GM12875 (cell line): ENCODE data around the gene COIL.

Experiments used
- H3K4me3 ChIP-seq: one replicate; pipeline ENCODE4 v1.5.1; 2011; ENCODE audit warnings: low read depth, low read length, control low read depth
- CTCF ChIP-seq: IDR thresholded peaks from 2 replicates; pipeline ENCODE4 v1.5.1; 2011; ENCODE audit warnings: low read depth, mild to moderate bottlenecking, control low read depth, inconsistent platforms, low read length, moderate library complexity, borderline replicate concordance; ENCODE audit not compliant: insufficient read depth

Gene COIL

DNA sequence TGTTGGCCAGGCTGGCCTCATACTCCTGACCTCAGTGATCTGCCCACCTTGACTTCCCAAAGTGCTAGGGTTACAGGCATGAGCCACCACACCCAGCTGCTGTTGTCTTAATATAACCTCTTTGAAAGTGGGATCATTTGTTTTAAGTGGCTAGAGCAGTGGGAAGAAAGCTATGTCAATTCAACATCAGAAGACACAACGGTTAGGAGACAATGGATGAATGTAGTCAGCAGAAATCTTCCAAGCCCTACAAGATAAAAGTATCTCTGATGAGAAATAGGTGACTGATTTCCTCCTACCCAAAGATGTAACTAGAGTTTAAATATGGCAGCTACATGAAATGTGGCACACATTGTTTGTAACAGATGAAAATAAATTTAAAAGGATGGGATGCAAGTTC lies 27.0 kb downstream of the COIL start:
- no peak for TF ChIP-seq CTCF
- no peak overlapping the region for H3K4me3 ChIP-seq

- no peak overlapping the region for H3K4me3 ChIP-seq
- TF ChIP-seq CTCF = no peak
Observed at GRCh38 chr17:56933151-56933745, 27.6 kb downstream of the COIL start.

DNA sequence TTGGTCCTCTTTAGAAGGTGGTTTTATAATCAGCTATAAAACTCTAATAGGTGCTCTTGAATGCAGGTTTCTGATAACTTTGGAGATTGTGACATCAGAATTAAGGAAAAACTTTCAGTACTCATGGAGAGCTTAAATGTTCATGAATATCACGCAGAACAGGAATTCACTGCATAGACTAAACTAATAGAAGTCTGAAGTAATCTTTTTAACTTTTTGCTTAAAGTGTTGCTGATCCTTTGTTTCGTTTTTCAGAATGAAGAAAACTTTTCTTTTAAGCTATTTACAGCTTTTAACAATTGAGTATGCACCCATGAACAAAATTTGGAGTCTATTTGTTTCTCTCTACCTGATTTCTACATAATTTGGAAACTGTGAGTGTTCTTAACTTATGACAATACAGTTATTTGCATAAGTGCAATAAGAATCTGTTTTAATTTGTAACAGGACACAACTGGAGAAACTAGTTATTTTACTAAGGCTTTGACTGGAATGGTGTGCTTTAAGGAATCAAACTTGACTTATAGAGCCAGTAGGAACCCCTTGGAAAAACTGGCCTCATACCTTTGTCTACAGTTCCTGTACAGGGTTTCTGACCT lies 30.0 kb downstream of the COIL start:
- no peak for TF ChIP-seq CTCF

DNA sequence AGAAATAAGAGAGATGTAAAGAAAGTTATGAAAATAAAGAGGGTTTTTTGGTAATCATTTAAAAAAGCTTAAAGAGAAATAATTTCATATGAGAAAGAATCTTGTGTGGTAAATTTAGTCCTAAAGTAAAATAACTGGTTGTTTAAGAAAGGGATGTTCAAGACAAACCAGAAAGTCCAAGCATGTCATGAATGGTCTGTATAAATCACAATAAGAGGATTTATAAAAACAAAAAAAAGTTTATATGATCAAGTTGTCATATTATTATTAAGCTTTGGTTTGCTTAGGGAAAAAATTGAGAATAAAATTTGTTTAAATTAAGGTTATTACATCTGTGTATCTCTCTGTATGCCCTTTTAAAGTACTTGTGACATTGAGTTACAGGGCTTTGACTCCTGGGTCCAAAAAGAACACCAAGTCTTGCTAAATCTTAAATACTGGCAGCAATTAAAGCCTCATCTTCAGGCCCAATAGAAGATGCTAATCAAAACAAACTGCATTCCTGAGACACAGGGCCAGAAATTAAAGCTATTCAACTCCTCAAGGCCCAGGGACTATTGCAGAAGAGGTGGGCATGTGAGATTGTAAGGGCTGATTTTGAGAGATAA lies 31.4 kb downstream of the COIL start:
- TF ChIP-seq CTCF = no peak
- H3K4me3 ChIP-seq = no peak overlapping the region

More for the DNA sequence above, 30.0 kb downstream of the COIL start:
- no peak overlapping the region for H3K4me3 ChIP-seq

DNA sequence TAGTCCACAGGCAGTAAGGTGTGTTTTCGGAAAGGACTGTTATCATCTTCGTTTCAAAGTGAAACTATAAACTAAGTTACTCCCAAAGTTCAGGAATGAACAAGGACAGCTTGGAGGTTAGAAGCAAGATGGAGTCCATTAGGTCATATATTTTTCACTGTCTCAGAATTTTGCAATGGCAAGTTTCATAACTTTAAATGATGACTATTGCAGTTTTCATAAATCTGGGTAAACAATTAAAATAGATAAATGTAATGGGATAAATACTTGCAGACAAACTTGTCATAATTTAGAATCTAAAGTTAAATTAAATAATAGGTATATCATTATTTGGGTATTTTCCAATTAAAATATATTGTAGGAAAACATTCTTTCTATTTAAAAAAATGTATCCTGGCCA lies 32.3 kb downstream of the COIL start:
- TF ChIP-seq CTCF = no peak
- no peak overlapping the region for H3K4me3 ChIP-seq

- no peak for TF ChIP-seq CTCF
- H3K4me3 ChIP-seq = no peak overlapping the region
Observed at GRCh38 chr17:56926704-56927103, 34.1 kb downstream of the COIL start.

GRCh38 chr17:56926270-56926669 lies 34.6 kb downstream of the COIL start:
- H3K4me3 ChIP-seq = no peak overlapping the region
- no peak for TF ChIP-seq CTCF
